Inflammatory macrophage treated with lipopolysaccharide for 1 hour (primary cell): ENCODE measurements around the gene H3-3A.

Experiments used
- DNase-seq, 2 donors: peaks; one replicate each; pipeline ENCODE4 v3.0.0-alpha.2; 2020 to 2022

The H3-3A gene

GRCh38 chr1:226116673-226117072, 54.2 kb downstream of the H3-3A start:
- no peak for DNase-seq

- DNase-seq: no peak
These were observed 54.8 kb downstream of the H3-3A start for GRCh38 chr1:226117330-226117729.

- DNase-seq: no peak
These were observed 55.8 kb downstream of the H3-3A start for GRCh38 chr1:226118357-226118756.

GRCh38 chr1:226119169-226119568, 56.7 kb downstream of the H3-3A start:
- DNase-seq: no peak

- DNase-seq: no peak
These were observed 57.9 kb downstream of the H3-3A start for GRCh38 chr1:226120398-226120797.

GRCh38 chr1:226121049-226121586, 58.6 kb downstream of the H3-3A start:
- DNase-seq: no peak
